GM12878 (cell line): ENCODE data around the gene IQCF5. TPM values are rescaled to one million over a fixed set of nuclear protein-coding genes. Genes with fewer than 3 reads are reported as not detected.

Experiments
- ATAC-seq: fragments of 200-7000 bp; cut with Tn5 transposase; 3 replicates; pipeline ENCODE4 v1.9.1; 2020; ENCODE audit warnings: mild to moderate bottlenecking, moderate library complexity
- BruUV-seq: library from RNA; stranded (reverse); fragments of 400-500 nt; replicated peaks from 2 replicates; lab custom pipeline; 2021; lab: Mats Ljungman, UMichigan
- CTCF ChIA-PET: fragments of 300-600 bp; sonication (Branson Sonifier 250); formaldehyde crosslinking; extraction: SDS; loops from one replicate; lab custom pipeline; 2021; ENCODE audit warnings: inconsistent platforms; lab: Yijun Ruan, JAX
- POLR2A ChIA-PET: fragments of 350-600 bp; formaldehyde crosslinking; extraction: SDS; loops from one replicate; lab custom pipeline; 2021; ENCODE audit warnings: inconsistent platforms; lab: Charles Lee
- RAD21 ChIA-PET: fragments of 300-600 bp; sonication (Branson Sonifier 250); formaldehyde crosslinking; loops from one replicate; lab custom pipeline; 2023; ENCODE audit warnings: antibody characterized with exemption; ENCODE audit not compliant: unreplicated experiment; lab: Charles Lee
- SMC1A ChIA-PET: fragments of 300-600 bp; sonication (Branson Sonifier 250); formaldehyde crosslinking; loops from one replicate; lab custom pipeline; 2023; ENCODE audit not compliant: unreplicated experiment, uncharacterized antibody; lab: Charles Lee
- DNase-seq: peaks from one replicate; pipeline ENCODE4 v3.0.0-alpha.2; 2011; ENCODE audit warnings: low read depth, low spot score
- FAIRE-seq: peaks from 3 replicates; lab custom pipeline; 2011; peaks lifted over from hg19 to GRCh38; lab: Jason Lieb, UNC
- H2AFZ ChIP-seq: 2 replicates; pipeline ENCODE4 v1.6.0; 2011; ENCODE audit warnings: low read depth, low read length, control low read depth; ENCODE audit not compliant: control insufficient read depth
- H3K27ac ChIP-seq: 2 replicates; pipeline ENCODE4 v1.5.1; 2011; ENCODE audit warnings: control low read depth; ENCODE audit not compliant: control insufficient read depth, insufficient read depth
- H3K27me3 ChIP-seq, 2 experiments: replicated peaks in 1 of 2; 2 replicates each; pipeline versions ENCODE4 v1.6.0 to v1.6.1; 2011; ENCODE audit warnings: low read length in 1 of 2; ENCODE audit not compliant: control insufficient read depth in 2 of 2, insufficient read depth in 2 of 2
- H3K36me3 ChIP-seq, 2 experiments: 2 replicates each; pipeline ENCODE4 v1.5.1; 2011; ENCODE audit warnings: low read length in 1 of 2; ENCODE audit not compliant: control insufficient read depth in 2 of 2, insufficient read depth in 2 of 2
- H3K4me1 ChIP-seq: 2 replicates; pipeline ENCODE4 v1.6.1; 2011; ENCODE audit warnings: mild to moderate bottlenecking, low read length, moderate library complexity, mixed read lengths; ENCODE audit not compliant: control insufficient read depth, insufficient read depth
- H3K4me2 ChIP-seq: 2 replicates; pipeline ENCODE4 v1.6.0; 2011; ENCODE audit warnings: control low read depth; ENCODE audit not compliant: control insufficient read depth, insufficient read depth
- H3K4me3 ChIP-seq: fragments of 200-600 bp; sonication (generic); 2 replicates; pipeline ENCODE4 v1.5.1; 2016
- H3K79me2 ChIP-seq: 2 replicates; pipeline ENCODE4 v1.6.0; 2011; ENCODE audit warnings: low read length; ENCODE audit not compliant: control insufficient read depth, insufficient read depth
- H3K9ac ChIP-seq: 2 replicates; pipeline ENCODE4 v1.8.0; 2011; ENCODE audit warnings: low read length, control low read depth, mixed read lengths; ENCODE audit not compliant: control insufficient read depth, insufficient read depth
- H3K9me3 ChIP-seq: replicated peaks from 3 replicates; pipeline ENCODE4 v1.5.1; 2011; ENCODE audit warnings: mild to moderate bottlenecking, low read length; ENCODE audit not compliant: control insufficient read depth, insufficient read depth
- H4K20me1 ChIP-seq: 2 replicates; pipeline ENCODE4 v1.6.0; 2011; ENCODE audit not compliant: control insufficient read depth, insufficient read depth
- BACH1 ChIP-seq: fragments of 450-650 bp; IDR thresholded peaks from 2 replicates; pipeline ENCODE4 v1.6.1; 2017; ENCODE audit warnings: mild to moderate bottlenecking, borderline replicate concordance
- CEBPB ChIP-seq, 2 experiments: fragments of 150-350 bp in 1 of 2; IDR thresholded peaks; 2 replicates each; pipeline ENCODE4 v1.6.1; 2012 to 2014; ENCODE audit warnings: low read depth in 2 of 2, low read length in 2 of 2, borderline replicate concordance in 1 of 2, inconsistent platforms in 1 of 2
- CREB1 ChIP-seq: IDR thresholded peaks from 2 replicates; pipeline ENCODE4 v1.6.1; 2012; ENCODE audit warnings: low read depth, mild to moderate bottlenecking, inconsistent platforms
- FOS ChIP-seq: IDR thresholded peaks from 3 replicates; pipeline ENCODE4 v1.6.1; 2011; ENCODE audit warnings: borderline replicate concordance; ENCODE audit not compliant: insufficient read length; ENCODE audit errors: extremely low read depth
- NFIC ChIP-seq: IDR thresholded peaks from 2 replicates; pipeline ENCODE4 v1.6.1; 2012; ENCODE audit warnings: low read depth, mild to moderate bottlenecking, inconsistent platforms, low read length, moderate library complexity
- RAD21 ChIP-seq: IDR thresholded peaks from 2 replicates; pipeline ENCODE4 v1.6.1; 2011; ENCODE audit warnings: mild to moderate bottlenecking, low read depth, low read length, moderate library complexity; ENCODE audit not compliant: insufficient read depth
- RBBP5 ChIP-seq: fragments of 200-600 bp; sonication (generic); conservative IDR thresholded peaks from 2 replicates; pipeline ENCODE4 v1.6.1; 2016
- RUNX3 ChIP-seq: IDR thresholded peaks from 2 replicates; pipeline ENCODE4 v1.6.1; 2012; ENCODE audit warnings: low read length, inconsistent platforms
- SREBF1 ChIP-seq: IDR thresholded peaks from 2 replicates; pipeline ENCODE4 v1.6.1; 2012; ENCODE audit warnings: mild to moderate bottlenecking, low read length
- ZNF207 ChIP-seq: fragments of 450-650 bp; IDR thresholded peaks from 2 replicates; pipeline ENCODE4 v1.6.1; 2014; ENCODE audit warnings: antibody characterized with exemption, mild to moderate bottlenecking, borderline replicate concordance
- WGBS: methylation state at CpG from one replicate; pipeline ENCODE4 v1.1.6; 2016; ENCODE audit warnings: low lambda C conversion rate; ENCODE audit not compliant: insufficient replicate concordance, insufficient coverage; ENCODE audit errors: missing lambda C conversion rate; 5-methylcytosine and 5-hydroxymethylcytosine counted together
- in situ Hi-C: fragments of 300-500 bp; cut with MboI; formaldehyde crosslinking; loops from 9 replicates; pipeline ENCODE4 v1.14.3; 2018; ENCODE audit warnings: mixed read lengths
- intact Hi-C: fragments of 100-400 bp; cut with micrococcal nuclease; formaldehyde crosslinking; loops from one replicate; pipeline ENCODE4 v1.14.2; 2022; ENCODE audit not compliant: unreplicated experiment
- polyA plus RNA-seq, 11 experiments: library from polyadenylated mRNA; depleted of rRNA in 4 of 11; unstranded in 6 of 11; stranded (reverse) in 5 of 11; fragments of >200 nt; fragmentation: Nextera tagmentation in 4 of 11; fragmentation: Illumina TruSeq in 1 of 11; extraction: Ambion mirVana in 4 of 11; extraction: Trizol in 1 of 11; gene quantifications; 1 replicate in 1 of 11; 2 replicates in 10 of 11; pipeline versions ENCODE4 v1.2.1 to v1.2.3, GENCODE V29; 2011 to 2016; ENCODE audit warnings: inconsistent platforms in 2 of 11, missing spikeins in 2 of 11, low read depth in 1 of 11
- total RNA-seq, 4 experiments: library from RNA; depleted of rRNA in 3 of 4; stranded (reverse); fragments of >200 nt in 3 of 4; fragmentation: Illumina TruSeq in 1 of 4; extraction: Trizol in 1 of 4; gene quantifications; 2 replicates each; pipeline versions ENCODE4 v1.2.1 to v1.2.3, GENCODE V29; 2013 to 2021
- TF ChIP-seq, protein P1 (sequence below): IDR thresholded peaks from 2 replicates; pipeline ENCODE4 v1.6.1; 2012; ENCODE audit warnings: low read length, inconsistent platforms
- TF ChIP-seq, protein P2 (sequence below): fragments of 150-350 bp; IDR thresholded peaks from 2 replicates; pipeline ENCODE4 v1.6.1; 2016; ENCODE audit warnings: low read depth, low read length
- TF ChIP-seq, protein P3 (sequence below): fragments of 450-650 bp; formaldehyde crosslinking; IDR thresholded peaks from 2 replicates; pipeline ENCODE4 v1.4.0; 2020; ENCODE audit warnings: mild to moderate bottlenecking, moderate library complexity

The IQCF5 gene
- total and polyA plus RNA-seq, 10 of the 15 experiments (the other 5 are each of a cell fraction or from before 2014, with no cell fraction given), result not detected

DNA sequence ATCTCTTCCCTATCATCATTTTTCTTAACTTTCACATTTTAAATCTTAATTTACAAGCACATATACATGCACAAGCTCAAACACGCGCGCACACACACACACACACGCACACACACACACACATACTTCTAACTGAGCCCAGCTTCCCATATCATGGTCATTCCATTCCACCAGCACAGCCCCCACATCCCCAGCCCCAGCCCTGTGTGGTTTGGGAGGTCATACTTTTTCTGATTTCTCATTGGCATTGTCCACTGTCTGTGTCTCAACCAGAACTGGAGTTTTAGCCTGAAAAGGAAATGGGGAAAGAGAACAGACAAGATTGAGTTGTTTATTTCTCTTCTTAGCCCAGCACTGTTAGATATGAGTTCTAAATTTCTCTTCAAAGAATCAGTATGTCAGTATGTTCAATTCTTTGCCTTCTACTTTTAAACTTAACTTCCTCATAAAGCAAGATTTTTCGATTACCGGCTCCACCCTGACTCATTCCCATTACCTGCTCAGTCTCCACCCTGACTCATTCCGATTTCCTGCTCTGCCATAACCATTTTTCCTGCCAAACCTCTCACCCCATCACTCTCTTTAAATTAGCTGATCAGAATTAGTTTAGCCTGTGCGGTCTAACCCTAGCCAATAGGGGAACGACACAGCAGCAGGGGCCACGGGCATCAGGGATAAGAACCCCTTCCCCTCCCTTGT lies 21.4 kb upstream of the IQCF5 start:
- no peaks in the 10 kb centered on the region; a peak in 1 of 4 replicates for H3K27me3 ChIP-seq
- ChIA-PET CTCF (no interaction called here), POLR2A (interaction anchor here (0.6 kb wide), 1 partner anchor 318 kb away, joined by 7 read pairs; no protein-coding TSS in a partner anchor), RAD21 (no interaction called here), SMC1A (no interaction called here)
- H3K9ac ChIP-seq, result no peak overlapping the region
- H3K9me3 ChIP-seq, result no peaks in the 10 kb centered on the region
- intact Hi-C loops, result no loop called here
- ATAC-seq, result no peak
- H4K20me1 ChIP-seq, result no peaks in the 10 kb centered on the region
- H3K4me2 ChIP-seq, result no peak overlapping the region
- H3K27ac ChIP-seq, result no peak overlapping the region
- FAIRE-seq, result no peak
- H3K36me3 ChIP-seq, result no peaks in the 10 kb centered on the region
- no peaks in the 10 kb centered on the region for H3K4me1 ChIP-seq
- no peak overlapping the region for H3K4me3 ChIP-seq
- H2AFZ ChIP-seq, result no peak overlapping the region
- no peak for DNase-seq
- BruUV-seq, result no TSS peak
- WGBS, result 44% methylated on average over 10 of the region's 10 CpGs
- H3K79me2 ChIP-seq, result no peaks in the 10 kb centered on the region
- in situ Hi-C loops, result no loop called here
- TF ChIP-seq SREBF1 (no peak), RAD21 (no peak), ZNF207 (no peak), FOS (no peak), NFIC (no peak), CEBPB (IDR thresholded peaks at IDR 0.05; ENCODE audit: borderline replicate concordance in 1 of 2, low read depth in 2 of 2, low read length in 2 of 2) (no peak), CREB1 (no peak), RBBP5 (no peak), BACH1 (no peak), RUNX3 (no peak)
- TF ChIP-seq, protein P1, sequence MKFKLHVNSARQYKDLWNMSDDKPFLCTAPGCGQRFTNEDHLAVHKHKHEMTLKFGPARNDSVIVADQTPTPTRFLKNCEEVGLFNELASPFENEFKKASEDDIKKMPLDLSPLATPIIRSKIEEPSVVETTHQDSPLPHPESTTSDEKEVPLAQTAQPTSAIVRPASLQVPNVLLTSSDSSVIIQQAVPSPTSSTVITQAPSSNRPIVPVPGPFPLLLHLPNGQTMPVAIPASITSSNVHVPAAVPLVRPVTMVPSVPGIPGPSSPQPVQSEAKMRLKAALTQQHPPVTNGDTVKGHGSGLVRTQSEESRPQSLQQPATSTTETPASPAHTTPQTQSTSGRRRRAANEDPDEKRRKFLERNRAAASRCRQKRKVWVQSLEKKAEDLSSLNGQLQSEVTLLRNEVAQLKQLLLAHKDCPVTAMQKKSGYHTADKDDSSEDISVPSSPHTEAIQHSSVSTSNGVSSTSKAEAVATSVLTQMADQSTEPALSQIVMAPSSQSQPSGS, result no peak
- TF ChIP-seq, protein P2, sequence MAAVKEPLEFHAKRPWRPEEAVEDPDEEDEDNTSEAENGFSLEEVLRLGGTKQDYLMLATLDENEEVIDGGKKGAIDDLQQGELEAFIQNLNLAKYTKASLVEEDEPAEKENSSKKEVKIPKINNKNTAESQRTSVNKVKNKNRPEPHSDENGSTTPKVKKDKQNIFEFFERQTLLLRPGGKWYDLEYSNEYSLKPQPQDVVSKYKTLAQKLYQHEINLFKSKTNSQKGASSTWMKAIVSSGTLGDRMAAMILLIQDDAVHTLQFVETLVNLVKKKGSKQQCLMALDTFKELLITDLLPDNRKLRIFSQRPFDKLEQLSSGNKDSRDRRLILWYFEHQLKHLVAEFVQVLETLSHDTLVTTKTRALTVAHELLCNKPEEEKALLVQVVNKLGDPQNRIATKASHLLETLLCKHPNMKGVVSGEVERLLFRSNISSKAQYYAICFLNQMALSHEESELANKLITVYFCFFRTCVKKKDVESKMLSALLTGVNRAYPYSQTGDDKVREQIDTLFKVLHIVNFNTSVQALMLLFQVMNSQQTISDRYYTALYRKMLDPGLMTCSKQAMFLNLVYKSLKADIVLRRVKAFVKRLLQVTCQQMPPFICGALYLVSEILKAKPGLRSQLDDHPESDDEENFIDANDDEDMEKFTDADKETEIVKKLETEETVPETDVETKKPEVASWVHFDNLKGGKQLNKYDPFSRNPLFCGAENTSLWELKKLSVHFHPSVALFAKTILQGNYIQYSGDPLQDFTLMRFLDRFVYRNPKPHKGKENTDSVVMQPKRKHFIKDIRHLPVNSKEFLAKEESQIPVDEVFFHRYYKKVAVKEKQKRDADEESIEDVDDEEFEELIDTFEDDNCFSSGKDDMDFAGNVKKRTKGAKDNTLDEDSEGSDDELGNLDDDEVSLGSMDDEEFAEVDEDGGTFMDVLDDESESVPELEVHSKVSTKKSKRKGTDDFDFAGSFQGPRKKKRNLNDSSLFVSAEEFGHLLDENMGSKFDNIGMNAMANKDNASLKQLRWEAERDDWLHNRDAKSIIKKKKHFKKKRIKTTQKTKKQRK, result no peak
- TF ChIP-seq, protein P3, sequence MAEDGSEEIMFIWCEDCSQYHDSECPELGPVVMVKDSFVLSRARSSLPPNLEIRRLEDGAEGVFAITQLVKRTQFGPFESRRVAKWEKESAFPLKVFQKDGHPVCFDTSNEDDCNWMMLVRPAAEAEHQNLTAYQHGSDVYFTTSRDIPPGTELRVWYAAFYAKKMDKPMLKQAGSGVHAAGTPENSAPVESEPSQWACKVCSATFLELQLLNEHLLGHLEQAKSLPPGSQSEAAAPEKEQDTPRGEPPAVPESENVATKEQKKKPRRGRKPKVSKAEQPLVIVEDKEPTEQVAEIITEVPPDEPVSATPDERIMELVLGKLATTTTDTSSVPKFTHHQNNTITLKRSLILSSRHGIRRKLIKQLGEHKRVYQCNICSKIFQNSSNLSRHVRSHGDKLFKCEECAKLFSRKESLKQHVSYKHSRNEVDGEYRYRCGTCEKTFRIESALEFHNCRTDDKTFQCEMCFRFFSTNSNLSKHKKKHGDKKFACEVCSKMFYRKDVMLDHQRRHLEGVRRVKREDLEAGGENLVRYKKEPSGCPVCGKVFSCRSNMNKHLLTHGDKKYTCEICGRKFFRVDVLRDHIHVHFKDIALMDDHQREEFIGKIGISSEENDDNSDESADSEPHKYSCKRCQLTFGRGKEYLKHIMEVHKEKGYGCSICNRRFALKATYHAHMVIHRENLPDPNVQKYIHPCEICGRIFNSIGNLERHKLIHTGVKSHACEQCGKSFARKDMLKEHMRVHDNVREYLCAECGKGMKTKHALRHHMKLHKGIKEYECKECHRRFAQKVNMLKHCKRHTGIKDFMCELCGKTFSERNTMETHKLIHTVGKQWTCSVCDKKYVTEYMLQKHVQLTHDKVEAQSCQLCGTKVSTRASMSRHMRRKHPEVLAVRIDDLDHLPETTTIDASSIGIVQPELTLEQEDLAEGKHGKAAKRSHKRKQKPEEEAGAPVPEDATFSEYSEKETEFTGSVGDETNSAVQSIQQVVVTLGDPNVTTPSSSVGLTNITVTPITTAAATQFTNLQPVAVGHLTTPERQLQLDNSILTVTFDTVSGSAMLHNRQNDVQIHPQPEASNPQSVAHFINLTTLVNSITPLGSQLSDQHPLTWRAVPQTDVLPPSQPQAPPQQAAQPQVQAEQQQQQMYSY (CRISPR knock-in tag), result no peak
